Neutrophil (primary cell): Measurements from ENCODE around the gene F12.

Experiments
- H3K27ac ChIP-seq: fragments of 200-600 bp; sonication (generic); 2 replicates; pipeline ENCODE4 v1.5.1; 2016; ENCODE audit warnings: mild to moderate bottlenecking, moderate library complexity
- H3K27me3 ChIP-seq: fragments of 200-600 bp; sonication (generic); 2 replicates; pipeline ENCODE4 v1.6.0; 2016; ENCODE audit warnings: mild to moderate bottlenecking
- H3K36me3 ChIP-seq: fragments of 200-600 bp; sonication (generic); 2 replicates; pipeline ENCODE4 v1.5.1; 2017
- H3K4me1 ChIP-seq, 2 experiments: fragments of 200-600 bp in 1 of 2; sonication (generic) in 1 of 2; 1 replicate in 1 of 2; 2 replicates in 1 of 2; pipeline versions ENCODE4 v1.5.1 to v1.6.1; 2013 to 2016; ENCODE audit warnings: low read depth in 1 of 2, low read length in 1 of 2, mild to moderate bottlenecking in 1 of 2, moderate library complexity in 1 of 2; ENCODE audit not compliant: control insufficient read depth in 1 of 2, insufficient read depth in 1 of 2
- H3K4me3 ChIP-seq, 2 experiments: fragments of 200-600 bp in 1 of 2; sonication (generic) in 1 of 2; 1 replicate in 1 of 2; 2 replicates in 1 of 2; pipeline ENCODE4 v1.5.1; 2013 to 2016; ENCODE audit warnings: low read depth in 1 of 2, low read length in 1 of 2, mild to moderate bottlenecking in 1 of 2, moderate library complexity in 1 of 2
- H3K9me3 ChIP-seq: fragments of 200-600 bp; sonication (generic); 2 replicates; pipeline ENCODE4 v1.5.1; 2016
- TF ChIP-seq, protein P1 (sequence below): fragments of 200-600 bp; sonication (generic); IDR thresholded peaks from 2 replicates; pipeline ENCODE4 v1.5.1; 2016; ENCODE audit warnings: antibody characterized with exemption

F12 gene

DNA sequence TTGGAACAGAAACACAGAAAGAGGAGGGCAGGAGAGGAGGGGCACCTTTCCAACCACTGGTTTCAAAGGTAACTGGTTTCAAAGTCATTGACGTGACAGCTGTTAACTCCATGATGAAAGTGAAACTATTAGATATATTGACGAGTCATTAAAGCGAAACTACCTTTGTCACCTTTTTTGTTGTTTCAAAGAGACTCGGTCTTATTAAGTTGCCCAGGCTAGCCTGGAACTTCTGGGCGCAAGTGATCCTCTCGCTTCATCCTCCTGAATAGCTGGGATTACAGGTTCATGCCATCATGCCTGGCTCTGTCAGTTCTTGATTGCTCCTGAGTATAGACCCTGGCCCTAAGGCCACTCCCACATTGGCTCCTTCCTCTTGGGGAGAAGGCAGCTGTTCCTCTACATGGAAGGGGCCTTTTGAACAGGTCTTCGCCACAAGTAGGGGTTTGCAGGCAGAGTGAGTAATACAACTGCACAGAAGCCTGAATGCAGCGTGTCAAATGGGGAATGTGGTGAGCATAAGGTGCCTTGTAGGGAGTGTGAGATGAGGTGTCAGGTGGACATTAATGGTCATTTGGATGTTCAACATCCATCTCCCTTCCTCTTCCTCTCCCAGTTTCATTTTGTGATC is 3.4 kb upstream of the F12 start:
- H3K4me1 ChIP-seq = peaks cover 48 to 59% of the 10 kb centered on the region in 2 experiments
- TF ChIP-seq, protein P1, sequence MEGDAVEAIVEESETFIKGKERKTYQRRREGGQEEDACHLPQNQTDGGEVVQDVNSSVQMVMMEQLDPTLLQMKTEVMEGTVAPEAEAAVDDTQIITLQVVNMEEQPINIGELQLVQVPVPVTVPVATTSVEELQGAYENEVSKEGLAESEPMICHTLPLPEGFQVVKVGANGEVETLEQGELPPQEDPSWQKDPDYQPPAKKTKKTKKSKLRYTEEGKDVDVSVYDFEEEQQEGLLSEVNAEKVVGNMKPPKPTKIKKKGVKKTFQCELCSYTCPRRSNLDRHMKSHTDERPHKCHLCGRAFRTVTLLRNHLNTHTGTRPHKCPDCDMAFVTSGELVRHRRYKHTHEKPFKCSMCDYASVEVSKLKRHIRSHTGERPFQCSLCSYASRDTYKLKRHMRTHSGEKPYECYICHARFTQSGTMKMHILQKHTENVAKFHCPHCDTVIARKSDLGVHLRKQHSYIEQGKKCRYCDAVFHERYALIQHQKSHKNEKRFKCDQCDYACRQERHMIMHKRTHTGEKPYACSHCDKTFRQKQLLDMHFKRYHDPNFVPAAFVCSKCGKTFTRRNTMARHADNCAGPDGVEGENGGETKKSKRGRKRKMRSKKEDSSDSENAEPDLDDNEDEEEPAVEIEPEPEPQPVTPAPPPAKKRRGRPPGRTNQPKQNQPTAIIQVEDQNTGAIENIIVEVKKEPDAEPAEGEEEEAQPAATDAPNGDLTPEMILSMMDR = no peak
- no peaks in the 10 kb centered on the region for H3K9me3 ChIP-seq
- H3K36me3 ChIP-seq = no peaks in the 10 kb centered on the region
- peak overlapping the region; percentile 46 for H3K27ac ChIP-seq
- H3K27me3 ChIP-seq = no peaks in the 10 kb centered on the region
- no peak overlapping the region for H3K4me3 ChIP-seq

DNA sequence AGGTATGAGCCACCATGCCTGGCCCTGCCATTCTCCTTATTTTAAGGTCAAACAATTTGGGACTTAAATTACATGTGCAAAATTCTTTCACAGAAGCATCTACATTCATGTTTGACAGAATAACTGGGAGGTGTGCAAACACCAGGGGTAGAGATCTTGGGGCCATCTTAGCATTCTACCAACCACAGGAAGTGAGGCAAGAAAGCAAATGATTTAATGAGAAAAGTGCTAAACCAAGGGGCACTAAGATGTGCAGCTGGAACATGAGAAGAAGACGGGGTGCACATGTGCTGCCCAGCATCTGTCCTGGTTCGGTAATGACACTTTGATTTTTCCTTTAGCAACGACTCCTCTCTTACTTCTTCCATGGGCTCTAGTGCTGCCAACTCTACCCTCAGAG is 1.2 kb upstream of the F12 start:
- no peak overlapping the region for H3K4me3 ChIP-seq
- no peak overlapping the region for H3K27ac ChIP-seq

DNA sequence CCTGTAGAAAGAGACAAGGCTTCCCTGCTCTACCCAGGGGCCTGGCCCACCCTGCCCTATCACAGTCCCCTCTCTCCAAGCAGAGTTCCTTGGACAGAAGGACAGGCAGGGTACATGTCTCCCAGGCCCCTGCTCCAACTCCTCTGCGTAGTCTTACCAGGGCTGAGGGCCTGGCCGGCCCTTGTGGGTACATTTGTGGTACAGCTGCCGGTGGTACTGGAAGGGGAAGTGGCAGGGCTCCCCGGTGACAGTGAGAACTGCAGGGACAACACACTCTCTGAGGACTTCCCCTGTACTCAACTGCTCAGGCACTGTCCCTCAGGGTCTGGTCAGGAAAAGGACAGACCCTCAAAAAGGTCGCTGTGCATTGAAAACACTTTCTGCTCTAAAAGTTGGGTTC is 3.6 kb downstream of the F12 start:
- Histone ChIP-seq H3K27me3 (peaks cover 34% of the 10 kb centered on the region), H3K4me1 (peaks cover 60 to 66% of the 10 kb centered on the region in 2 experiments), H3K4me3 (peak overlapping the region; percentile 52 to 80)

More for the DNA sequence above, 1.2 kb upstream of the F12 start:
- H3K36me3 ChIP-seq = no peaks in the 10 kb centered on the region
- no peaks in the 10 kb centered on the region for H3K9me3 ChIP-seq
- TF ChIP-seq, protein P1 = no peak
- H3K27me3 ChIP-seq = no peaks in the 10 kb centered on the region
- H3K4me1 ChIP-seq = peaks cover 41 to 51% of the 10 kb centered on the region in 2 experiments

DNA sequence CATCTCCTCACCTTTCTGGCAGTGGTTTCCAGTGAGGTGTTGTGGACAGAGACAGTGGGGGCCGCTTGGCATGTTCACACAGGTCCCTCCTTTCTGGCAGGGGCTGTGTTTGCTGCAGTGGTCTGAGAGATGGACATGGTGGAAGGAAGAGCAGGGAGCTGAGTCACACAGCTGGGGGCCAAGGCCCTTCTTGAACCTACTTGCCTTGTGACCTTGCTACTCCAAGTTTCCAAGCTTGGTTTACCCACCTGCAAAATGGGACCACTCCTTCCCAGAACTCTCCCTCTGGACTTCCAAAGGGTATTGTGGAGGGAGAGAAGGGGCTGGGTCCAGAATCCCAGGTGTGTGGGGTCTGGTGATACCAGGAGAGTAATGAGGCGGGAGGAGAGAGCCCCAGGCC is 4.1 kb downstream of the F12 start:
- no peaks in the 10 kb centered on the region for H3K36me3 ChIP-seq
- H3K27me3 ChIP-seq = peaks cover 39% of the 10 kb centered on the region

More for the DNA sequence above, 3.6 kb downstream of the F12 start:
- Histone ChIP-seq H3K36me3 (no peaks in the 10 kb centered on the region), H3K27ac (peak overlapping the region; percentile 93), H3K9me3 (no peaks in the 10 kb centered on the region)
- TF ChIP-seq, protein P1 = peak; percentile 93

DNA sequence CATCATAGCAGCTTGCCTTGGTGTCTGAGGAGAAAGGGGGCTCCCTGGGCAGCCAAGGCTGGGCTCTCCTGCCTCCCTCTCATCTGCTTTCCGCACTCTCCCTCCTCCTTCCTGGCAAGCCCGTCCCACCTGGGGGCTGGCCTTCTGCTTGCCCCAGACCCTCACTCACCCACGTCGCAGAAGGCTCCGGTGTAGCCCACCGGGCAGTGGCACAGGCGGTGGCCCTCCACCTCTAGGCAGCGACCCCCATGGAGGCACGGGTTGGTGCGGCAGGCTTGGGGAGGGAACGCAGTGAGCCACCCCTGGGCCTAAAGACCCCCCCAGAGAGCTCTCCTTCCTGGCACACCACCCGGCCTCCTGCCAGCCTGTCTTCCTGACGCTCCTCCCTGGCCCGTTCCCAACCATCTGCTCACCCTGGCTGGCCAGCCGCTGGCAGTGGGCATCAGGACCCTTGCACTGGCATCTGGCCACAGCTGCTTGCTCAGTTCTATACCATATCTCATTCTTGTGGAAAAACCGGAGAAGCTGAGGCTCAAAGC is 4.7 kb downstream of the F12 start:
- Histone ChIP-seq H3K27ac (peak overlapping the region; percentile 93), H3K27me3 (peaks cover 45% of the 10 kb centered on the region), H3K4me3 (peak overlapping the region; percentile 52 to 80), H3K36me3 (no peaks in the 10 kb centered on the region), H3K4me1 (peaks cover 53 to 58% of the 10 kb centered on the region in 2 experiments), H3K9me3 (no peaks in the 10 kb centered on the region)
- TF ChIP-seq, protein P1 = no peak

More for the DNA sequence above, 4.1 kb downstream of the F12 start:
- H3K4me3 ChIP-seq = peak overlapping the region; percentile 52 to 80
- H3K4me1 ChIP-seq = peaks cover 55 to 61% of the 10 kb centered on the region in 2 experiments
- H3K9me3 ChIP-seq = no peaks in the 10 kb centered on the region
- H3K27ac ChIP-seq = peak overlapping the region; percentile 93
- TF ChIP-seq, protein P1 = no peak
